ENCODE data around the gene RPTOR.

RPTOR gene

GRCh38 chr17:80520810-80521455 is 23.7 kb upstream of the RPTOR start:
- DNase-seq (ENCODE audit: insufficient read length, low spot score), result no peak
- TF ChIP-seq POLR2A (IDR thresholded peaks at IDR 0.05; ENCODE audit: low read depth, low read length) (no peak), SPI1 (IDR thresholded peaks at IDR 0.05; ENCODE audit: low read depth, low read length) (no peak), PAX5 (IDR thresholded peaks at IDR 0.05; ENCODE audit: insufficient read depth, low read length, severe bottlenecking) (no peak), TAF1 (IDR thresholded peaks at IDR 0.05; ENCODE audit: low read depth, low read length) (no peak), POU2F2 (IDR thresholded peaks at IDR 0.05; ENCODE audit: low read depth, low read length) (no peak), POLR2AphosphoS5 (IDR thresholded peaks at IDR 0.05; ENCODE audit: low read depth, low read length) (no peak)
- no peak for FAIRE-seq

- FAIRE-seq, result no peak
- DNase-seq (ENCODE audit: insufficient read length, low spot score), result no peak
- TF ChIP-seq POLR2AphosphoS5 (IDR thresholded peaks at IDR 0.05; ENCODE audit: low read depth, low read length) (no peak), SPI1 (IDR thresholded peaks at IDR 0.05; ENCODE audit: low read depth, low read length) (no peak), POLR2A (IDR thresholded peaks at IDR 0.05; ENCODE audit: low read depth, low read length) (no peak), POU2F2 (IDR thresholded peaks at IDR 0.05; ENCODE audit: low read depth, low read length) (no peak), TAF1 (IDR thresholded peaks at IDR 0.05; ENCODE audit: low read depth, low read length) (no peak), PAX5 (IDR thresholded peaks at IDR 0.05; ENCODE audit: insufficient read depth, low read length, severe bottlenecking) (no peak)
These were observed 21.4 kb upstream of the RPTOR start for GRCh38 chr17:80523054-80523744.

- no peak for FAIRE-seq
- no peak for DNase-seq (ENCODE audit: insufficient read length, low spot score)
- no peak for TF ChIP-seq POLR2AphosphoS5 (IDR thresholded peaks at IDR 0.05; ENCODE audit: low read depth, low read length)
- TF ChIP-seq POLR2A (IDR thresholded peaks at IDR 0.05; ENCODE audit: low read depth, low read length), result no peak
- TF ChIP-seq POU2F2 (IDR thresholded peaks at IDR 0.05; ENCODE audit: low read depth, low read length), result no peak
- no peak for TF ChIP-seq TAF1 (IDR thresholded peaks at IDR 0.05; ENCODE audit: low read depth, low read length)
- TF ChIP-seq SPI1 (IDR thresholded peaks at IDR 0.05; ENCODE audit: low read depth, low read length), result no peak
- no peak for TF ChIP-seq PAX5 (IDR thresholded peaks at IDR 0.05; ENCODE audit: insufficient read depth, low read length, severe bottlenecking)
These were observed 20.5 kb upstream of the RPTOR start for GRCh38 chr17:80523956-80524712.

- no peak for DNase-seq (ENCODE audit: insufficient read length, low spot score)
- no peak for FAIRE-seq
- TF ChIP-seq POLR2AphosphoS5 (IDR thresholded peaks at IDR 0.05; ENCODE audit: low read depth, low read length), result no peak
- TF ChIP-seq POLR2A (IDR thresholded peaks at IDR 0.05; ENCODE audit: low read depth, low read length), result no peak
- TF ChIP-seq SPI1 (IDR thresholded peaks at IDR 0.05; ENCODE audit: low read depth, low read length), result no peak
- TF ChIP-seq POU2F2 (IDR thresholded peaks at IDR 0.05; ENCODE audit: low read depth, low read length), result no peak
- TF ChIP-seq TAF1 (IDR thresholded peaks at IDR 0.05; ENCODE audit: low read depth, low read length), result no peak
- no peak for TF ChIP-seq PAX5 (IDR thresholded peaks at IDR 0.05; ENCODE audit: insufficient read depth, low read length, severe bottlenecking)
These were observed 18.3 kb upstream of the RPTOR start for GRCh38 chr17:80526116-80526910.

GRCh38 chr17:80527016-80527645 is 17.5 kb upstream of the RPTOR start:
- TF ChIP-seq POLR2AphosphoS5 (IDR thresholded peaks at IDR 0.05; ENCODE audit: low read depth, low read length) (no peak), POLR2A (IDR thresholded peaks at IDR 0.05; ENCODE audit: low read depth, low read length) (no peak), PAX5 (IDR thresholded peaks at IDR 0.05; ENCODE audit: insufficient read depth, low read length, severe bottlenecking) (no peak), POU2F2 (IDR thresholded peaks at IDR 0.05; ENCODE audit: low read depth, low read length) (no peak), TAF1 (IDR thresholded peaks at IDR 0.05; ENCODE audit: low read depth, low read length) (no peak), SPI1 (IDR thresholded peaks at IDR 0.05; ENCODE audit: low read depth, low read length) (no peak)
- DNase-seq (ENCODE audit: insufficient read length, low spot score), result no peak
- no peak for FAIRE-seq

GRCh38 chr17:80528536-80528935 is 16.1 kb upstream of the RPTOR start:
- FAIRE-seq, result no peak
- no peak for DNase-seq (ENCODE audit: insufficient read length, low spot score)

GRCh38 chr17:80529104-80529903 is 15.3 kb upstream of the RPTOR start:
- no peak for TF ChIP-seq POLR2AphosphoS5 (IDR thresholded peaks at IDR 0.05; ENCODE audit: low read depth, low read length)
- TF ChIP-seq SPI1 (IDR thresholded peaks at IDR 0.05; ENCODE audit: low read depth, low read length), result no peak
- no peak for TF ChIP-seq PAX5 (IDR thresholded peaks at IDR 0.05; ENCODE audit: insufficient read depth, low read length, severe bottlenecking)
- no peak for TF ChIP-seq POU2F2 (IDR thresholded peaks at IDR 0.05; ENCODE audit: low read depth, low read length)
- TF ChIP-seq POLR2A (IDR thresholded peaks at IDR 0.05; ENCODE audit: low read depth, low read length), result no peak
- no peak for TF ChIP-seq TAF1 (IDR thresholded peaks at IDR 0.05; ENCODE audit: low read depth, low read length)
- no peak for DNase-seq (ENCODE audit: insufficient read length, low spot score)
- no peak for FAIRE-seq

More at GRCh38 chr17:80528536-80528935, 16.1 kb upstream of the RPTOR start:
- TF ChIP-seq POLR2A (IDR thresholded peaks at IDR 0.05; ENCODE audit: low read depth, low read length) (no peak), POLR2AphosphoS5 (IDR thresholded peaks at IDR 0.05; ENCODE audit: low read depth, low read length) (no peak), SPI1 (IDR thresholded peaks at IDR 0.05; ENCODE audit: low read depth, low read length) (no peak), TAF1 (IDR thresholded peaks at IDR 0.05; ENCODE audit: low read depth, low read length) (no peak), POU2F2 (IDR thresholded peaks at IDR 0.05; ENCODE audit: low read depth, low read length) (no peak)

GRCh38 chr17:80529904-80530292 is 14.7 kb upstream of the RPTOR start:
- FAIRE-seq (no peak), DNase-seq (ENCODE audit: insufficient read length, low spot score) (no peak)
- TF ChIP-seq POLR2A (IDR thresholded peaks at IDR 0.05; ENCODE audit: low read depth, low read length) (no peak), PAX5 (IDR thresholded peaks at IDR 0.05; ENCODE audit: insufficient read depth, low read length, severe bottlenecking) (no peak), TAF1 (IDR thresholded peaks at IDR 0.05; ENCODE audit: low read depth, low read length) (no peak), POU2F2 (IDR thresholded peaks at IDR 0.05; ENCODE audit: low read depth, low read length) (no peak), SPI1 (IDR thresholded peaks at IDR 0.05; ENCODE audit: low read depth, low read length) (no peak), POLR2AphosphoS5 (IDR thresholded peaks at IDR 0.05; ENCODE audit: low read depth, low read length) (no peak)

Measured in GM12891 (cell line).